Heart left ventricle (tissue), 13 donors: ENCODE measurements around the gene RPP40.

Source experiments
- POLR2A ChIP-seq, 2 donors: fragments of 450-650 bp; IDR thresholded peaks; one replicate each; pipeline ENCODE4 v1.6.1; 2017; ENCODE audit warnings: antibody characterized with exemption in 2 of 2, mild to moderate bottlenecking in 2 of 2, moderate library complexity in 2 of 2
- TF ChIP-seq, protein P1 (sequence below), 12 donors: fragments of 200-600 bp; sonication (generic) in 4 of 12; IDR thresholded peaks; one replicate each; pipeline versions ENCODE4 v1.5.0 to v1.8.0; 2018 to 2022; ENCODE audit warnings: antibody characterized with exemption in 12 of 12, mild to moderate bottlenecking in 5 of 12
- donor health status: ischemic (EF 13 %, LVEDD 7.1; RV severe dilation, severe dysfunction).
- donor health status: DM: no; HTN: yes; CAD: no.
- donor health status: DM: no; HTN: no; CAD: no.
- donor health status: ischemic (EF 25% LVEDD 6.9; RV normal size, moderate dysfunction).
- donor health status: ischemic (EF 25% LVEDD 5.7; RV mildly dilated, moderate dysfunction).
- donor health status: ischemic (EF 35%, LVEDD 5.7; RV mildly dilated, moderate dysfunction).
- donor health status: nonischemic (EF 11% LVEDD 7.7; RV severe dilation, severe dysfunction).
- donor health status: DM: yes; HTN: yes; CAD: no.
- donor health status: PGD.
- donor health status: ischemic (EF 29% LVEDD 5.4; RV normal size, mild dysfunction).
- donor health status: nonischemic (EF 23%, LVEDD 6.1; RV moderate dilation, normal function).

DNA sequence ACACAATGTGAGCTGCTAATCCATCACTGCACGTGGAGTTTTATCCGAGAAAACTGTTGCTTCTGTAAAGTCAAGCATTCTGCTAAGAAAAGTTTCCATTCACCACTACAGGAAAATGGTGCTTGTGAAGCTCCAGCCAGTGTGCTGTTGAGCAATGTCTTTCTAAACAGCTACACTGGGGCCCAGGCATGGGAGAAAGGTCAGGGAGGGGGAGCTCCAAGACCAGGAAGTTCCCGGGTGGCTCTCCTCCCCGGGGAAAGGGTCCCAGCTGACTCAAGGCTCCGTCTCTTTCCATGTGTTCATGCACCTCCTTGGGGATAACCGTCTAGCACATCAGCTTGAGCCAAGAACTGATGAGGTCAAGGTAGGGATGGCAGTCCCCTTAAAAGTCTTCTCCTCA is 20.5 kb downstream of the RPP40 start:
- no peak for TF ChIP-seq POLR2A (IDR thresholded peaks at IDR 0.05)
- TF ChIP-seq, protein P1, sequence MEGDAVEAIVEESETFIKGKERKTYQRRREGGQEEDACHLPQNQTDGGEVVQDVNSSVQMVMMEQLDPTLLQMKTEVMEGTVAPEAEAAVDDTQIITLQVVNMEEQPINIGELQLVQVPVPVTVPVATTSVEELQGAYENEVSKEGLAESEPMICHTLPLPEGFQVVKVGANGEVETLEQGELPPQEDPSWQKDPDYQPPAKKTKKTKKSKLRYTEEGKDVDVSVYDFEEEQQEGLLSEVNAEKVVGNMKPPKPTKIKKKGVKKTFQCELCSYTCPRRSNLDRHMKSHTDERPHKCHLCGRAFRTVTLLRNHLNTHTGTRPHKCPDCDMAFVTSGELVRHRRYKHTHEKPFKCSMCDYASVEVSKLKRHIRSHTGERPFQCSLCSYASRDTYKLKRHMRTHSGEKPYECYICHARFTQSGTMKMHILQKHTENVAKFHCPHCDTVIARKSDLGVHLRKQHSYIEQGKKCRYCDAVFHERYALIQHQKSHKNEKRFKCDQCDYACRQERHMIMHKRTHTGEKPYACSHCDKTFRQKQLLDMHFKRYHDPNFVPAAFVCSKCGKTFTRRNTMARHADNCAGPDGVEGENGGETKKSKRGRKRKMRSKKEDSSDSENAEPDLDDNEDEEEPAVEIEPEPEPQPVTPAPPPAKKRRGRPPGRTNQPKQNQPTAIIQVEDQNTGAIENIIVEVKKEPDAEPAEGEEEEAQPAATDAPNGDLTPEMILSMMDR (IDR thresholded peaks at IDR 0.05), result no peak
